ENCODE results near the gene GFI1B. TPM values are rescaled to one million over a fixed set of nuclear protein-coding genes. Genes with fewer than 3 reads are reported as not detected.

Gene GFI1B
- total RNA-seq = under 0.01 and 0.32 TPM in 2 replicates

DNA sequence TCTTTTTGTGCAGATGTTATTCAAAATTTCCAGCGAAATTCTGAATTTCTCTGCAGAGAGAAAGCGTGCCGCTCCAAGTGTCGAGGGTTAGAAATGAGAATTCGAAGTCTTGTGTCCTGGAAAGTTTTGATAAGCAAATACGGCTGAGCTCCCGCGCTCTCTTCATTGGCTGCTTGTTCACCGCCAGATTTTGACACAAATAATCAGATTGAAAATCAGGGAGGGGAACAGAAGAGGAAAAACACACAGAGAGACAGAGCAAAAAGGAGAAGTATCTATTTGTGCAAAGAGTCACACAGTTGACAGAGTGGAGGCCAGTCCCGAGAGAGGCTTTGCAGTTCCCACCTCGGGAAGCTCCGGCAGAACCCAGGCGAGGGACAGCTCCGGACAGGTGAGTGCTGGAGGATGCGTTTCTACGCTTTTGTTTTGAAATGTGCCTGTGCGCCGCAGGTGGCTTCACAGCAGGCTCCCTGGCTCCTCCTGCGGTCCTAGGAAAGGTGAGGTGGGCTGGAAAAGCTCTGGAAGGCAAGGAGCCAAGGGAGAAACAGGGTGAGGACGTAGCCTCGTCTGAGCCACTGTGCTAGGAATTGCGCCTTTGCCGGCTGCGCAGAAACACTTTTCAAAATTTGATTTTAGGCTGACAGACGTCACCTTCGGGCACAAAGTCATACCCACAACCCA, at the start of gene GFI1B:
GFI1B (plus strand) TSS at position 244 of the 681 bp plus-strand sequence. CDS start 7,985 bp downstream, outside the sequence.
- H3K4me3 ChIP-seq (ENCODE audit: low read depth, low read length) = no peak within 1 kb of the TSS
- DNase-seq (ENCODE audit: low read depth) = no peak
- TF ChIP-seq, protein P1, sequence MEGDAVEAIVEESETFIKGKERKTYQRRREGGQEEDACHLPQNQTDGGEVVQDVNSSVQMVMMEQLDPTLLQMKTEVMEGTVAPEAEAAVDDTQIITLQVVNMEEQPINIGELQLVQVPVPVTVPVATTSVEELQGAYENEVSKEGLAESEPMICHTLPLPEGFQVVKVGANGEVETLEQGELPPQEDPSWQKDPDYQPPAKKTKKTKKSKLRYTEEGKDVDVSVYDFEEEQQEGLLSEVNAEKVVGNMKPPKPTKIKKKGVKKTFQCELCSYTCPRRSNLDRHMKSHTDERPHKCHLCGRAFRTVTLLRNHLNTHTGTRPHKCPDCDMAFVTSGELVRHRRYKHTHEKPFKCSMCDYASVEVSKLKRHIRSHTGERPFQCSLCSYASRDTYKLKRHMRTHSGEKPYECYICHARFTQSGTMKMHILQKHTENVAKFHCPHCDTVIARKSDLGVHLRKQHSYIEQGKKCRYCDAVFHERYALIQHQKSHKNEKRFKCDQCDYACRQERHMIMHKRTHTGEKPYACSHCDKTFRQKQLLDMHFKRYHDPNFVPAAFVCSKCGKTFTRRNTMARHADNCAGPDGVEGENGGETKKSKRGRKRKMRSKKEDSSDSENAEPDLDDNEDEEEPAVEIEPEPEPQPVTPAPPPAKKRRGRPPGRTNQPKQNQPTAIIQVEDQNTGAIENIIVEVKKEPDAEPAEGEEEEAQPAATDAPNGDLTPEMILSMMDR (IDR thresholded peaks at IDR 0.05; ENCODE audit: insufficient read depth, low read depth, low read length) = no peak

DNA sequence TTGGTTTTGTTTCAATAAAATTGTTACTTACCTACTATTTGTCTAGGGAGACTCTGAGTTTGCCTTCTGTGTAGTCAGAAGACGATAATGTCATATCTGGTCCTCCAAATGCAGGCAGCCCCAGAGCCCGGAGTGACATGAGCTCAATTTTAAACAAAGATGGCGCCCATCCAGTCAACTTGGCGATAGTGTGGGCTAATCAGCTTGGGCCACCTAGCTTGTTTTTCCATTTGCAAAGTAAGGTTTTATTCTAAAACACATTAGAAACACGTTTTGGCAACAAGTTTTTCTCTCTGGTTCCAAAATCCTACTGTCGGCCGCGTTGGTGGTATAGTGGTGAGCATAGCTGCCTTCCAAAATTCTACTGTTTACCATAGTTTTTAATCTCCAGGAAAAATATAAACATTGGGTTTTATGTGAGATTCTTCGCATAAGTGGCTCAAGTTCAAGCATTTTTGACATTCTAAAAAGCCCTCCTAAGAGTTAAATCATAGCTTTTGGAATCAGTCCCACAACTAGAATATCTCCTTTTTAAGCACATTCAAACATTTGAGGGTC, 47.2 kb upstream of the GFI1B start:
- no peak overlapping the region for H3K4me3 ChIP-seq (ENCODE audit: low read depth, low read length)
- TF ChIP-seq, protein P1 (IDR thresholded peaks at IDR 0.05; ENCODE audit: insufficient read depth, low read depth, low read length) = no peak
- peak; percentile 39 for DNase-seq (ENCODE audit: low read depth)

DNA sequence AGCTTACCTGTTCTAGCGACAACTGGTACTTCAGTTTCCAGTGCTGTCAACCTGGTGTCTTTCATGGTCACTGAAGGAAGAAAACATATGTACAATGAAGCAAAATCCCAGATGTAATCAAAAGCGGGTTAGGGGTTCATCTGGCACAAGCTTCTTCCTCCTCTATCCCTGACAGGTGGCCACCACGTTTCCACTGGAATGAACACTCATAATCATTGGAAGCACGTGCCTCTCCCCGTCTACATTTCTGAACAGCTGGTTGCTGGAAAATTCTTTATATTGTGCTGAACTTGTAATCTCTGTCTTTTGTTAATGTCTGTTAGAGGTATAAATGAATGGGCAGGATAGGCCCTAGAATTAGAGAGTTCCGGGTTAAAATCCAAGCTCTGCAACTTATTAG, 43.5 kb upstream of the GFI1B start:
- TF ChIP-seq, protein P1 (IDR thresholded peaks at IDR 0.05; ENCODE audit: insufficient read depth, low read depth, low read length) = no peak
- no peak overlapping the region for H3K4me3 ChIP-seq (ENCODE audit: low read depth, low read length)
- DNase-seq (ENCODE audit: low read depth) = no peak

DNA sequence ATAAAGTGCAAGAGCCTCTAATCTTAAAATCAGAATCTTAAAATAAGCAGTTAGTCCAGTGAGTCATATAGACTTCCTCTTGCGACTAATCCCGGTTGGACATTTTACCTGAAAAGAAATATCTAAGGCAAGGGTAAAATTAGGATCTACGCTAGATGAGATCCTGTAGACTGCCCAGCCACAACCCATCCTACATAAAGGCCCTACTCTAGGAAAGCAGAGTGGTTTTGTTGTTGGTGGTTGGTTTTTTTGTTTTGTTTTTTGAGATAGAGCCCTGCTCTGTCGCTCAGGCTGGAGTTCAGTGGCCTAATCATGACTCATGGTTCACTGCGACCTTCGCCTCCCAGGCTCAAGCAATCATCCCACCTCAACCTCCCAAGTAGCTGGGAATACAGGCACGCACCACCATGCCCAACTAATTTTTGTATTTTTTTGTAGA, 41.0 kb upstream of the GFI1B start:
- TF ChIP-seq, protein P1 (IDR thresholded peaks at IDR 0.05; ENCODE audit: insufficient read depth, low read depth, low read length) = no peak
- DNase-seq (ENCODE audit: low read depth) = peak; percentile 38
- no peak overlapping the region for H3K4me3 ChIP-seq (ENCODE audit: low read depth, low read length)

DNA sequence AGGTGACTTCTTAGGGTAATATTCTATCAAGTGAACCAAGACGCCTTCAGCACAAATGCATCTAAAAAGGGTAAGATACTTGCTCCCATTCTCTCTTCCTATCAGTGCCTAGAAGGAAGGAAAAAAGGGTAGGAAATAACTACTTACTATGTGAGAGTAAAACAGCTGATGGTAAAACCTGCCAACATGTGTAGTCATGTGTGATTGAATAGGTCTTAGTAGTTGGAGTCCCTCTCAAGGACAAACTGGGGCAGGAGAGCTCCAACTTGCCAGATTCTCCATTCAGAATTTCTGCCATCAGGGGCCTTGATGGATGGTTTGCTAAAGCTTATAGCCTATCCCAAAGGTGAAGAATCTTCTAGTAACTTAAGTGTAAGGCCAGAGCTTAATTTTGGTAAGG, 39.3 kb upstream of the GFI1B start:
- TF ChIP-seq, protein P1 (IDR thresholded peaks at IDR 0.05; ENCODE audit: insufficient read depth, low read depth, low read length) = no peak
- DNase-seq (ENCODE audit: low read depth) = no peak
- H3K4me3 ChIP-seq (ENCODE audit: low read depth, low read length) = no peak overlapping the region

DNA sequence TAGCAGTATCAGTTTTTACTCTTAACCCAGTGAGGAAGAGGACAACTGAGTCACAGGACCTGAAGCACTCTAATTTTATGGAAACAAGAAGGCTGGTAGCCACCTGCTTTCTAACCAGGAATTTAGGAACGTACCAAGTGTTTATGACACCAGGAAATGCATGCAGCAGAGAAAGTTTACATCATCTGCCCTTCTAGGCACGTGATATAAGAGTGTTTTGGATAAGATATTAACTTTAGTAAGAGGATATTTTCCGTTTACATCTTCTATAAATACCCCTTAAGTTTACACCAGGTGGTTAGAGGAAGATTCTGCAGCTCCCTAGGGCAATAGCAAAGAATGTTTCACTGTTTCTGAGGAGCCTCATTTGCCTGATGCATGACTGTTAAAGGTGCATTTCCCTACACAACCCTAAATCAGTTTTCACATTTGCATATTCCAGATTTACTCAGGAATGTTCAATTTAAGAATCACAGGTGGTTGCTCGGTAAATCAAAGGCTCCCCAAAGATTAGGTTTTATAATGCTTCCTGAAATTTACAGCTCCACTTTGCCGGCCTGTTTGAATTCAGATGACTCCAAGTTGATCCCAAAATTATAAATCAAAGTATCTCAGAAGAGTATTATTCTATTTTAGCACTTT, 35.8 kb upstream of the GFI1B start:
- H3K4me3 ChIP-seq (ENCODE audit: low read depth, low read length) = peak overlapping the region; percentile 80
- TF ChIP-seq, protein P1 (IDR thresholded peaks at IDR 0.05; ENCODE audit: insufficient read depth, low read depth, low read length) = no peak
- DNase-seq (ENCODE audit: low read depth) = peak; percentile 80

All from fibroblast of villous mesenchyme (primary cell).